AG04449 (cell line): ENCODE results near the gene TMEM42.

Experiments
- CTCF ChIA-PET: fragments of 350-600 bp; formaldehyde crosslinking; extraction: SDS; loops from one replicate; lab custom pipeline; 2021; ENCODE audit warnings: antibody characterized with exemption; lab: Yijun Ruan, JAX
- POLR2A ChIA-PET: fragments of 400-600, 350-600 bp; formaldehyde crosslinking; extraction: SDS; loops from one replicate; lab custom pipeline; 2020; ENCODE audit warnings: antibody characterized with exemption, inconsistent platforms; lab: Yijun Ruan, JAX
- DNase-seq: peaks from one replicate; pipeline ENCODE4 v3.0.0-alpha.2; 2010; ENCODE audit warnings: low read depth, low spot score
- H3K4me3 ChIP-seq: 2 replicates; pipeline ENCODE4 v1.5.1; 2011; ENCODE audit warnings: low read depth, mild to moderate bottlenecking, control low read depth, low read length
- TF ChIP-seq, protein P1 (sequence below): IDR thresholded peaks from one replicate; pipeline ENCODE4 v1.5.1; 2011; ENCODE audit warnings: mild to moderate bottlenecking, moderate library complexity, low read length, control low read depth, inconsistent platforms; ENCODE audit not compliant: insufficient read depth; ENCODE audit errors: missing control alignments

Gene TMEM42

GRCh38 chr3:44883999-44884431 is 22.3 kb downstream of the TMEM42 start:
- no peak overlapping the region for H3K4me3 ChIP-seq
- ChIA-PET POLR2A (interaction anchor here (0.6 kb wide), 1 partner anchor 9 kb away, joined by 3 read pairs; no protein-coding TSS in a partner anchor), CTCF (interaction anchor here (0.8 to 1.6 kb wide), 4 partner anchors 10 to 31 kb away, joined by 3 to 5 read pairs (median 4); partner anchors contain the start of gene TGM4)
- DNase-seq: peak; percentile 80
- TF ChIP-seq, protein P1, sequence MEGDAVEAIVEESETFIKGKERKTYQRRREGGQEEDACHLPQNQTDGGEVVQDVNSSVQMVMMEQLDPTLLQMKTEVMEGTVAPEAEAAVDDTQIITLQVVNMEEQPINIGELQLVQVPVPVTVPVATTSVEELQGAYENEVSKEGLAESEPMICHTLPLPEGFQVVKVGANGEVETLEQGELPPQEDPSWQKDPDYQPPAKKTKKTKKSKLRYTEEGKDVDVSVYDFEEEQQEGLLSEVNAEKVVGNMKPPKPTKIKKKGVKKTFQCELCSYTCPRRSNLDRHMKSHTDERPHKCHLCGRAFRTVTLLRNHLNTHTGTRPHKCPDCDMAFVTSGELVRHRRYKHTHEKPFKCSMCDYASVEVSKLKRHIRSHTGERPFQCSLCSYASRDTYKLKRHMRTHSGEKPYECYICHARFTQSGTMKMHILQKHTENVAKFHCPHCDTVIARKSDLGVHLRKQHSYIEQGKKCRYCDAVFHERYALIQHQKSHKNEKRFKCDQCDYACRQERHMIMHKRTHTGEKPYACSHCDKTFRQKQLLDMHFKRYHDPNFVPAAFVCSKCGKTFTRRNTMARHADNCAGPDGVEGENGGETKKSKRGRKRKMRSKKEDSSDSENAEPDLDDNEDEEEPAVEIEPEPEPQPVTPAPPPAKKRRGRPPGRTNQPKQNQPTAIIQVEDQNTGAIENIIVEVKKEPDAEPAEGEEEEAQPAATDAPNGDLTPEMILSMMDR: no peak

- no peak overlapping the region for H3K4me3 ChIP-seq
- DNase-seq: peak; percentile 72
- ChIA-PET POLR2A (no interaction called here), CTCF (interaction anchor here (1.0 to 1.3 kb wide), 3 partner anchors 9 to 123 kb away, joined by 3 read pairs; no protein-coding TSS in a partner anchor)
- TF ChIP-seq, protein P1: no peak
Measured at GRCh38 chr3:44885618-44886017, 23.9 kb downstream of the TMEM42 start.

GRCh38 chr3:44886561-44886960 is 24.8 kb downstream of the TMEM42 start:
- POLR2A ChIA-PET: no interaction called here
- no peak overlapping the region for H3K4me3 ChIP-seq
- TF ChIP-seq, protein P1: no peak
- no peak for DNase-seq
- CTCF ChIA-PET: interaction anchor here (1.0 to 1.1 kb wide), 3 partner anchors 8 to 124 kb away, joined by 3 read pairs; no protein-coding TSS in a partner anchor

- DNase-seq: no peak
- POLR2A ChIA-PET: no interaction called here
- TF ChIP-seq, protein P1: no peak
- CTCF ChIA-PET: interaction anchor here (1.1 kb wide), 1 partner anchor 20 kb away, joined by 3 read pairs; no protein-coding TSS in a partner anchor
- H3K4me3 ChIP-seq: no peak overlapping the region
Measured at GRCh38 chr3:44887101-44887500, 25.4 kb downstream of the TMEM42 start.

- DNase-seq: no peak
- ChIA-PET POLR2A (no interaction called here), CTCF (no interaction called here)
- H3K4me3 ChIP-seq: no peak overlapping the region
- TF ChIP-seq, protein P1: no peak
Measured at GRCh38 chr3:44890258-44890657, 28.5 kb downstream of the TMEM42 start.

DNA sequence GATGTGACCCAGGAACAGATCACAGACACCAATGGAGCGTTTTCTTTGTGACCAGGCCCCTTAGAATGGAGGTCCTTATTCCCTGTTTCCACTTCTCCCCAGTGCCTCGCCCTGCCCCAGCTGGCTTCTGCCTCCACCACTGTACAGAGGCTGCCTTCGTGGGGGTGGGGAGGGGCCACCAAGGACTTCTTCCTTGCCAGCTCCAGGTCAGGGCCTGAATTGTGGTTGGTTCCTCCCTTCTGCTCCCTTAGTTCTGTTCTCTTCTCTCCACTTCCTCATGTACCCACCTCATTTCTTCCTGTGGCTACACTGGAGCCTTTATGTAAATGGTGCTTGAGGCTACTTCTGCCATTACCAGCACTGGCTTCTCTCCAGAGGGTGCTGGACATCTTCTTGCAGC is 29.1 kb downstream of the TMEM42 start:
- TF ChIP-seq, protein P1: no peak
- ChIA-PET POLR2A (no interaction called here), CTCF (no interaction called here)
- H3K4me3 ChIP-seq: no peak overlapping the region
- no peak for DNase-seq
